ENCODE data around the gene ASCL2.

The ASCL2 gene

GRCh38 chr11:2224254-2224653 is 46.1 kb downstream of the ASCL2 start:
- no peak overlapping the region for H3K27ac ChIP-seq (ENCODE audit: insufficient read depth in 1 of 2, low read depth in 1 of 2, low read length in 2 of 2, poor library complexity in 1 of 2, severe bottlenecking in 2 of 2)
- H3K4me3 ChIP-seq (ENCODE audit: control insufficient read depth in 1 of 7, extremely low read depth in 1 of 7, insufficient read depth in 4 of 7, low read depth in 2 of 7, low read length in 6 of 7): no peak overlapping the region
- no peak for DNase-seq
- H3K4me1 ChIP-seq (ENCODE audit: control extremely low read depth in 1 of 4, control insufficient read depth in 4 of 4, insufficient read depth in 4 of 4, low read length in 3 of 4): peaks cover 0 to 7% (median 0%) of the 10 kb centered on the region in 4 experiments
- no CpG with 5 or more reads among the region's 1 CpG for WGBS (ENCODE audit: insufficient coverage)
- ChIA-PET CTCF (interaction anchor here (1.1 kb wide), 1 partner anchor 31 kb away, joined by 3 read pairs; no protein-coding TSS in a partner anchor), POLR2A (interaction anchor here (0.7 kb wide), 1 partner anchor 41 kb away, joined by 5 read pairs; no protein-coding TSS in a partner anchor)
- H3K27me3 ChIP-seq (replicated peaks in 2 of 5; ENCODE audit: control insufficient read depth in 4 of 5, insufficient read depth in 5 of 5, low read length in 4 of 5): no peaks in the 10 kb centered on the region
- no peaks in the 10 kb centered on the region for H3K36me3 ChIP-seq (ENCODE audit: control insufficient read depth in 4 of 4, insufficient read depth in 4 of 4, low read length in 3 of 4)
- peaks cover 1 to 33% (median 4%) of the 10 kb centered on the region in 5 experiments for H3K9me3 ChIP-seq (ENCODE audit: control extremely low read depth in 1 of 5, control insufficient read depth in 4 of 5, insufficient read depth in 2 of 5, low read depth in 1 of 5, low read length in 4 of 5)

- H3K27ac ChIP-seq (ENCODE audit: insufficient read depth in 1 of 2, low read depth in 1 of 2, low read length in 2 of 2, poor library complexity in 1 of 2, severe bottlenecking in 2 of 2): no peak overlapping the region
- H3K27me3 ChIP-seq (replicated peaks in 2 of 5; ENCODE audit: control insufficient read depth in 4 of 5, insufficient read depth in 5 of 5, low read length in 4 of 5): no peaks in the 10 kb centered on the region
- no peak overlapping the region for H3K4me3 ChIP-seq (ENCODE audit: control insufficient read depth in 1 of 7, extremely low read depth in 1 of 7, insufficient read depth in 4 of 7, low read depth in 2 of 7, low read length in 6 of 7)
- DNase-seq: peak in 1 of 3 donors; percentile 14
- POLR2A ChIA-PET: interaction anchor here (0.7 kb wide), 1 partner anchor 42 kb away, joined by 5 read pairs; no protein-coding TSS in a partner anchor
- peaks cover 0 to 27% (median 4%) of the 10 kb centered on the region in 5 experiments for H3K9me3 ChIP-seq (ENCODE audit: control extremely low read depth in 1 of 5, control insufficient read depth in 4 of 5, insufficient read depth in 2 of 5, low read depth in 1 of 5, low read length in 4 of 5)
- H3K36me3 ChIP-seq (ENCODE audit: control insufficient read depth in 4 of 4, insufficient read depth in 4 of 4, low read length in 3 of 4): no peaks in the 10 kb centered on the region
- H3K4me1 ChIP-seq (ENCODE audit: control extremely low read depth in 1 of 4, control insufficient read depth in 4 of 4, insufficient read depth in 4 of 4, low read length in 3 of 4): peaks cover 0 to 8% (median 0%) of the 10 kb centered on the region in 4 experiments
- WGBS (ENCODE audit: insufficient coverage): 67% methylated on average over 1 of the region's 5 CpGs
- CTCF ChIA-PET: interaction anchor here (1.1 to 1.2 kb wide), 2 partner anchors 21 to 30 kb away, joined by 3 read pairs; no protein-coding TSS in a partner anchor
These were observed 47.1 kb downstream of the ASCL2 start for GRCh38 chr11:2223153-2223794.

DNA sequence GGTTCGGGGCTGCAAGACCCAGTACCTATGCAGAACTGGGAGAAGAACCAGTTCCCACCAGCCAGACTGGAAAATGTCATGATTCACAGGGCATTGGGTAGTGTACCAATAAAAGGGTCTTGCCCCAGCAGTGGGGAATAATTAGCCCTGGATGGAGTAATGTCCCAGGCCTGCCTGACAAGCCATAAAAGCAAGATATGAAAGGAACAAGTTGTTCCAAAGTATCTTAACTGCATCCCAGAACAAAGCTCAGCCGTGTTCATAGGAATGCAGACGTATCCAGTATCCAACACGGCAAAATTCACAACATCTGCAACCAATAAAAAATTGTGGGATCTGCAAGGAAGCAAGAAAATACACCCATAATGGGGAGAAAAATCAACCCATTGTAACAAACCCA is 47.9 kb downstream of the ASCL2 start:
- CTCF ChIA-PET: interaction anchor here (1.2 kb wide), 1 partner anchor 22 kb away, joined by 3 read pairs; no protein-coding TSS in a partner anchor
- no peak overlapping the region for H3K4me3 ChIP-seq (ENCODE audit: control insufficient read depth in 1 of 7, extremely low read depth in 1 of 7, insufficient read depth in 4 of 7, low read depth in 2 of 7, low read length in 6 of 7)
- DNase-seq: no peak

GRCh38 chr11:2221591-2221990 is 48.8 kb downstream of the ASCL2 start:
- Histone ChIP-seq H3K9me3 (ENCODE audit: control extremely low read depth in 1 of 5, control insufficient read depth in 4 of 5, insufficient read depth in 2 of 5, low read depth in 1 of 5, low read length in 4 of 5) (peaks cover 0 to 23% (median 4%) of the 10 kb centered on the region in 5 experiments), H3K4me1 (ENCODE audit: control extremely low read depth in 1 of 4, control insufficient read depth in 4 of 4, insufficient read depth in 4 of 4, low read length in 3 of 4) (peaks cover 0 to 8% (median 0%) of the 10 kb centered on the region in 4 experiments), H3K4me3 (ENCODE audit: control insufficient read depth in 1 of 7, extremely low read depth in 1 of 7, insufficient read depth in 4 of 7, low read depth in 2 of 7, low read length in 6 of 7) (no peak overlapping the region), H3K36me3 (ENCODE audit: control insufficient read depth in 4 of 4, insufficient read depth in 4 of 4, low read length in 3 of 4) (no peaks in the 10 kb centered on the region), H3K27ac (ENCODE audit: insufficient read depth in 1 of 2, low read depth in 1 of 2, low read length in 2 of 2, poor library complexity in 1 of 2, severe bottlenecking in 2 of 2) (no peak overlapping the region), H3K27me3 (replicated peaks in 2 of 5; ENCODE audit: control insufficient read depth in 4 of 5, insufficient read depth in 5 of 5, low read length in 4 of 5) (no peaks in the 10 kb centered on the region)
- no peak for DNase-seq
- no CpG with 5 or more reads among the region's 1 CpG for WGBS (ENCODE audit: insufficient coverage)
- CTCF ChIA-PET: no interaction called here
- POLR2A ChIA-PET: no interaction called here

More for the DNA sequence above, 47.9 kb downstream of the ASCL2 start:
- H3K36me3 ChIP-seq (ENCODE audit: control insufficient read depth in 4 of 4, insufficient read depth in 4 of 4, low read length in 3 of 4): no peaks in the 10 kb centered on the region
- H3K27ac ChIP-seq (ENCODE audit: insufficient read depth in 1 of 2, low read depth in 1 of 2, low read length in 2 of 2, poor library complexity in 1 of 2, severe bottlenecking in 2 of 2): no peak overlapping the region
- H3K27me3 ChIP-seq (replicated peaks in 2 of 5; ENCODE audit: control insufficient read depth in 4 of 5, insufficient read depth in 5 of 5, low read length in 4 of 5): no peaks in the 10 kb centered on the region
- 100% methylated on average over 1 of the region's 4 CpGs for WGBS (ENCODE audit: insufficient coverage)
- peaks cover 0 to 8% (median 0%) of the 10 kb centered on the region in 4 experiments for H3K4me1 ChIP-seq (ENCODE audit: control extremely low read depth in 1 of 4, control insufficient read depth in 4 of 4, insufficient read depth in 4 of 4, low read length in 3 of 4)
- peaks cover 0 to 27% (median 4%) of the 10 kb centered on the region in 5 experiments for H3K9me3 ChIP-seq (ENCODE audit: control extremely low read depth in 1 of 5, control insufficient read depth in 4 of 5, insufficient read depth in 2 of 5, low read depth in 1 of 5, low read length in 4 of 5)
- POLR2A ChIA-PET: no interaction called here

DNA sequence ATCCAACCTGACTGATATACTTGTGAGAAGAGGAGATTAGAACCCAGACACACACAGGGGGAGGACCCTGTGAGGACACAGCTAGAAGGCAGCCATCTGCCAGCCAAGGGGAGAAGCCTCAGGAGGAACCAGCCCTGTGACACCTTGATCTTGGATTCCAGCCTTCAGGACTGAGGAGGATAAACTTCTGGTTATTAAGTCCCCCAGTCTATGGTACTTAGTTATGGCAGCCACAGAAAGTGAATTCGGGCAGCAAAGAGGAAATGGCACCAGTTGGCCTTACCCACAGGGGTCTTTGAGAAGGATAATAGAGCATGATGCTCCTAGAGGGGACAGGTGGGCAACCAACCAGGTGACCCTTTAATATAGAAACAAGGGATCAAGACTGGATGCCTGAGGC is 49.4 kb downstream of the ASCL2 start:
- Histone ChIP-seq H3K27ac (ENCODE audit: insufficient read depth in 1 of 2, low read depth in 1 of 2, low read length in 2 of 2, poor library complexity in 1 of 2, severe bottlenecking in 2 of 2) (no peak overlapping the region), H3K36me3 (ENCODE audit: control insufficient read depth in 4 of 4, insufficient read depth in 4 of 4, low read length in 3 of 4) (no peaks in the 10 kb centered on the region), H3K9me3 (ENCODE audit: control extremely low read depth in 1 of 5, control insufficient read depth in 4 of 5, insufficient read depth in 2 of 5, low read depth in 1 of 5, low read length in 4 of 5) (peaks cover 0 to 23% (median 4%) of the 10 kb centered on the region in 5 experiments), H3K4me1 (ENCODE audit: control extremely low read depth in 1 of 4, control insufficient read depth in 4 of 4, insufficient read depth in 4 of 4, low read length in 3 of 4) (peaks cover 0 to 8% (median 0%) of the 10 kb centered on the region in 4 experiments), H3K27me3 (replicated peaks in 2 of 5; ENCODE audit: control insufficient read depth in 4 of 5, insufficient read depth in 5 of 5, low read length in 4 of 5) (no peaks in the 10 kb centered on the region), H3K4me3 (ENCODE audit: control insufficient read depth in 1 of 7, extremely low read depth in 1 of 7, insufficient read depth in 4 of 7, low read depth in 2 of 7, low read length in 6 of 7) (no peak overlapping the region)
- 100% methylated on average over 1 of the region's 1 CpG for WGBS (ENCODE audit: insufficient coverage)
- DNase-seq: no peak
- ChIA-PET CTCF (no interaction called here), POLR2A (no interaction called here)

DNA sequence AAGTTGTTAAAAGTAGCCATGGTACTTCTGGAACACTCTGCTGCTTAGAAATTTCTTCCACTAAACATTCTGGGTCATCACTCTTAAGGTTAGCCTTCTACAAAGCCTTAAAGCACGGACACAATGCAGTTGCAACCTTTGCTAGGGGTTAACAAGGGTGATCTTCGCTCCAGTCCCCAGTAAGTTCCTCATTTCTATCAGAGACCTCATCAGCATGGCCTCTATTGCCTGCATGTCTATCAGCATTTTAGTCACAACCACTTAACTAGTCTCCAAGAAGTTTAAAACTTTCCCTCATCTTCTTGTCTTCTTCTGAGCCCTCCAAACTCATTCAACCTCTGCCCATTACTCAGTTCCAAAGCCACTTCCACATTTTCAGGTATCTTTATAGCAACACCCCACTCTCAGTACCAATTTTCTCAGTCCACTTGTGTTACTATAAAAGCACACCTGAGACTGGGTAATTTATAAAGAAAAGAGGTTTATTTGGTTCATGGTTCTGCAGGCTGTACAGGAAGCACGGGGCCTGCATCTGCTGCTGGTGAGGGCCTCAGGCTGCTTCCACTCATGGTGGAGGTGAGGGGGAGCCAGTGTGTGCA is 50.1 kb downstream of the ASCL2 start:
- H3K27me3 ChIP-seq (replicated peaks in 2 of 5; ENCODE audit: control insufficient read depth in 4 of 5, insufficient read depth in 5 of 5, low read length in 4 of 5): no peaks in the 10 kb centered on the region
- peaks cover 0 to 20% (median 4%) of the 10 kb centered on the region in 5 experiments for H3K9me3 ChIP-seq (ENCODE audit: control extremely low read depth in 1 of 5, control insufficient read depth in 4 of 5, insufficient read depth in 2 of 5, low read depth in 1 of 5, low read length in 4 of 5)
- H3K27ac ChIP-seq (ENCODE audit: insufficient read depth in 1 of 2, low read depth in 1 of 2, low read length in 2 of 2, poor library complexity in 1 of 2, severe bottlenecking in 2 of 2): no peak overlapping the region
- peak in 1 of 3 donors; percentile 19 for DNase-seq
- 81% methylated on average over 3 of the region's 3 CpGs for WGBS (ENCODE audit: insufficient coverage)
- H3K4me1 ChIP-seq (ENCODE audit: control extremely low read depth in 1 of 4, control insufficient read depth in 4 of 4, insufficient read depth in 4 of 4, low read length in 3 of 4): peaks cover 0 to 8% (median 0%) of the 10 kb centered on the region in 4 experiments
- ChIA-PET CTCF (no interaction called here), POLR2A (no interaction called here)
- no peak overlapping the region for H3K4me3 ChIP-seq (ENCODE audit: control insufficient read depth in 1 of 7, extremely low read depth in 1 of 7, insufficient read depth in 4 of 7, low read depth in 2 of 7, low read length in 6 of 7)
- H3K36me3 ChIP-seq (ENCODE audit: control insufficient read depth in 4 of 4, insufficient read depth in 4 of 4, low read length in 3 of 4): no peaks in the 10 kb centered on the region
